GM06990 (cell line): ENCODE results near the gene ZDHHC14.

Experiments
- DNase-seq: peaks from one replicate; pipeline ENCODE4 v3.0.0-alpha.2; 2011; ENCODE audit not compliant: insufficient read length; ENCODE audit errors: extremely low read depth
- H3K27me3 ChIP-seq: replicated peaks from 2 replicates; pipeline ENCODE4 v1.6.0; 2011; ENCODE audit warnings: low read length; ENCODE audit not compliant: control insufficient read depth, insufficient read depth
- H3K36me3 ChIP-seq: 2 replicates; pipeline ENCODE4 v1.5.1; 2011; ENCODE audit warnings: low read length; ENCODE audit not compliant: control insufficient read depth, insufficient read depth
- H3K4me3 ChIP-seq: replicated peaks from 2 replicates; pipeline ENCODE4 v1.5.1; 2011; ENCODE audit warnings: low read depth, mild to moderate bottlenecking, control low read depth, low read length
- TF ChIP-seq, protein P1 (sequence below): IDR thresholded peaks from 2 replicates; pipeline ENCODE4 v1.5.1; 2011; ENCODE audit warnings: low read length, control low read depth, mild to moderate bottlenecking, inconsistent platforms; ENCODE audit not compliant: insufficient read depth, poor library complexity, severe bottlenecking

Gene ZDHHC14

DNA sequence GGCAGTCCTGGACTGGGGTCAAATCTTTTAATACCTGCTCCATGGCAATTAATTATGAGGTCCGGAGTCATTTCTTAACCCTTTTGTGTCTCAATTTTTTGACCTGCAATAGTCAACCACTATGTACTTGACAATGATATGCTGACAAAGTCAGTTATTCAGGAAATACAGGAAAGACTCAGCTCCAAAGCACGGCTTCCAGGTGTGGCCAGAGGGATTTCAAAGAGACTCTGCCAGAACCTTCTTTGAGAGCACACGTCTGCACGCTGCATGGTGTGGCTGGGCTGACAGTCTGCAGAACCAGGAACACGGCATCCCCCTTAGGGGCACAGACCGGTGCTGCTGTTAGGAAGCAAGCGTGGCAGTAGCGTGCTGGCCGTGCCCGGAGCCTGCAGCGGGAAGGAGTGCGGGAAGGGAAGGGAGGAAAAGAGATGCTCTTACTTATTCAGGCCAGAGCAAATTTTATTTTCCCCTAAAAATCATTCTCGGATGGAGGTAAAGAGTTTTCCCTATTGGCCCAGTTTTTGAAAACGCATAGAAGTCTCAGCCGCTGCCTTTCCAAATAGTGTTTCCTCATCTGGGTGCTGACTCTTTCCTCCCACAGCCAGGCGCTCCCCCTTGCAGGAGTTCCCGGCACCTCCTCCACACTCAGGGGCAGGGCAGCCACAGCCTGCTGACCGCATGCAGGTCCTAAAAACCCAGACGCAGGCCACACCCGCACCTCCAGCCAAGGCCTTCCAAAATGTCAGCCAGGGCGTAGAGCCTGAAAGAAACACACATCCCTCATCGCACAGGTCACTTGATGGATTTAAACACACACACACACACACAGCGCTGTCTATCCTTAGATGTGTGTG, 254.6 kb downstream of the ZDHHC14 start:
- no peaks in the 10 kb centered on the region for H3K36me3 ChIP-seq
- no peak overlapping the region for H3K4me3 ChIP-seq
- H3K27me3 ChIP-seq = no peaks in the 10 kb centered on the region
- DNase-seq = no peak
- TF ChIP-seq, protein P1, sequence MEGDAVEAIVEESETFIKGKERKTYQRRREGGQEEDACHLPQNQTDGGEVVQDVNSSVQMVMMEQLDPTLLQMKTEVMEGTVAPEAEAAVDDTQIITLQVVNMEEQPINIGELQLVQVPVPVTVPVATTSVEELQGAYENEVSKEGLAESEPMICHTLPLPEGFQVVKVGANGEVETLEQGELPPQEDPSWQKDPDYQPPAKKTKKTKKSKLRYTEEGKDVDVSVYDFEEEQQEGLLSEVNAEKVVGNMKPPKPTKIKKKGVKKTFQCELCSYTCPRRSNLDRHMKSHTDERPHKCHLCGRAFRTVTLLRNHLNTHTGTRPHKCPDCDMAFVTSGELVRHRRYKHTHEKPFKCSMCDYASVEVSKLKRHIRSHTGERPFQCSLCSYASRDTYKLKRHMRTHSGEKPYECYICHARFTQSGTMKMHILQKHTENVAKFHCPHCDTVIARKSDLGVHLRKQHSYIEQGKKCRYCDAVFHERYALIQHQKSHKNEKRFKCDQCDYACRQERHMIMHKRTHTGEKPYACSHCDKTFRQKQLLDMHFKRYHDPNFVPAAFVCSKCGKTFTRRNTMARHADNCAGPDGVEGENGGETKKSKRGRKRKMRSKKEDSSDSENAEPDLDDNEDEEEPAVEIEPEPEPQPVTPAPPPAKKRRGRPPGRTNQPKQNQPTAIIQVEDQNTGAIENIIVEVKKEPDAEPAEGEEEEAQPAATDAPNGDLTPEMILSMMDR = no peak

DNA sequence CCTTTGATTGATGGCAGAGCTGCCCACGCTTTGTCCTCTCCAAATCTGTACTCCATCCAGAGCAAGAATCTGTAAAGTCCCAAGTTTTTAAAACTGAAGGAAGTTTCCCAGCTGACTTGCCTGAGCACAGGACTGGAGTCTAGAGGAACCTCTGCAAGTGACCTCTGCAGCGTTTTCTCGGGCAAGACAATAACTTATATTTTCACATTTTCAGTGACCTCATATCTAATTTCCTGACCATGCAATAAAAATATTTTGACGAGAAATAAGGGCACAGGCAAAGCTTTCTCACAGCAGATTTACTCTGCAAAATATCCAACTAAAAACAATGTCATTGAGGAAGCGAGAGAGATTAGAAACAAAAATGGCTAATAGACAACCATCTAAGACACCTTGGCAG, 256.5 kb downstream of the ZDHHC14 start:
- Histone ChIP-seq H3K27me3 (no peaks in the 10 kb centered on the region), H3K4me3 (no peak overlapping the region), H3K36me3 (no peaks in the 10 kb centered on the region)
- TF ChIP-seq, protein P1 = no peak
- DNase-seq = no peak

DNA sequence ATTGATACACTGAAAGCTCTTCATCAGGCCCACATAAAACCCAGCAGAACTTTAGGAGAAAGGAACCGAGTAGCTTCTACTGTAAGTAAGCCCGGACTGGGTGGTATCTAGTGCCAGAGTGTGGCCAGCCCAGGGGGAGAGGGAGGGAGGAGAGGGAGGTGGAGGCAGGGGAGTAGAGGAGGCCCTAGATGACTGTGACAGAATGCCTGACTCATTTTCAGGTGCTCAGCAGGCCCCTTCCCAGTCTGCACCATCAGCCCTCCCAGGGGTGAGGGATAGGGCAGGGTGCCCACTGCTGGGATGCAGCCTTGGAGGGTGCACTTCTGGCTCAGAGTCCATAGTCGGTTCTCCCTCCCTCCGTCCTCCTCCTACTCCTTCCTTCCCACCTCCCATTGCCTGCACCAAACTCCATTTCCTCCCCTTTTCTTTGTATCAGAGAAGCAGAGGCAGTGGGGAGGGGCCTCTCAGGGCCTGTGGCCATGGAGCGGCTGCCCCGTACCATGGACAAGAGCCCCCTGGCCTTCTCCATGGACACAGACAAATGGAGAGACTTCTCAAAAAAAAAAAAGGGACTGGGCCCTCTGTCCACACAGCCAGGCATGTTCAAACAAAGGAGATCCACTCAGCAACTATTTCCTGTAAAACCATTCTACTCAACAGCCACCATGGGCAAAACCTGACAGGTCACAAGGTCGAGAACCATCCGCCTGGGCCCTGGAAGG, 257.1 kb downstream of the ZDHHC14 start:
- Histone ChIP-seq H3K4me3 (no peak overlapping the region), H3K36me3 (no peaks in the 10 kb centered on the region), H3K27me3 (no peaks in the 10 kb centered on the region)
- TF ChIP-seq, protein P1 = no peak
- DNase-seq = no peak

DNA sequence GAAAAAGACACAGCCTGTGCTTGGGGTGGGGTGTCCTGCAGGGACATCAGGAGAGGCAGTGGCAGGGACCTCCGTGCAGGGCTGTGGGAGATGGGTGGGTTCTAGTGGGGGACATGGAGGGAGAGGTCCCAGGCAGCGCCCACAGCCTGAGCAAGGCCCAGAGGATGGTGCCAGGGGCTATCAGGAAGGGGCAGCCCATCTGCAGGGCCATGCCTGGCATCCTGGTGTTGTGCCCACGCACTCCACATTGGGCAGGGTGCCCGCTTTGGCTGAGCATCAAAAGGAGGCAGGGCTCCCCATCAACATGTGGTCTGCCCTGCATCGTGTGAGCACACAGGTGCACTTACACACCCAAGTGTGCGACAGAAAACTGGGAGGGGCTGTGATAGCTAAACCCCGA, 257.8 kb downstream of the ZDHHC14 start:
- TF ChIP-seq, protein P1 = no peak
- no peak for DNase-seq
- Histone ChIP-seq H3K4me3 (no peak overlapping the region), H3K27me3 (no peaks in the 10 kb centered on the region), H3K36me3 (no peaks in the 10 kb centered on the region)

DNA sequence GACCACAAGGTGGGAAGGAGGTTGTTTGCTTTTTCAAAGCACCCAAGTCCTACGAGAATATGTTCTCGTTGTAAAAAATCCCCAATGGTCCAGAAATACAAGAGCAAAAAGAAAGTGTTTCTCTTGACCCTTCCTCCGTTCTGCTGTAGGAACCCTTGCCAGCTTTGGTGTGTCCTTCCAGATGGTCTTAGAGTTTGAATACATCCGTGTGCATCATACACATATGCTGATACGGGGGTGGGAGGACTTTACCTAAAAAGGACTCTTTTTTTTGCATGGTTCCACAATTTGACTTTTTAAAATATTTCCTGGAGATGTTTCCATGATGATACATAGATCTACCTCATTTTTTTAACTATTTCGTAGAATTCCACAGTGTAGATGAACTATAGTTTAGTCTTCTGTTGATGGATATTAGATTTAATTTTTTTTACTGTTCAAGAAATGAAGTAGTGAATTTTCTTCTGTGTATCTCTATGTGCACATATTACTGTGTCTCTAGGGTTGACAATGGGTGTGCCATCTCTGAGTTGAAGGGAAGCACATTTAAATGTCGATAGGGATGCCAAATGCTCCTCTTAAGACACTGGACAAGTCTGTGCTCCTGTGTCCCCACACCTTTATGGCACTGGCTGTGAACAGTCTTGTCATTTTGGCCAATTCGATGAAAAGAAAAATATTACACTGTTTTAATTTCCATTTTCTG, 259.9 kb downstream of the ZDHHC14 start:
- TF ChIP-seq, protein P1 = no peak

More for the DNA sequence above, 259.9 kb downstream of the ZDHHC14 start:
- H3K4me3 ChIP-seq = no peak overlapping the region
- no peaks in the 10 kb centered on the region for H3K27me3 ChIP-seq
- H3K36me3 ChIP-seq = no peaks in the 10 kb centered on the region
- DNase-seq = no peak
